ENCODE results near the gene DSG3.

- TF ChIP-seq GLIS3 (CRISPR knock-in tag; IDR thresholded peaks at IDR 0.05): no peak
- TF ChIP-seq CSRNP3 (CRISPR knock-in tag; IDR thresholded peaks at IDR 0.05): no peak
- TF ChIP-seq CSDC2 (CRISPR knock-in tag; IDR thresholded peaks at IDR 0.05): no peak
- no peak for TF ChIP-seq ZC3H10 (CRISPR knock-in tag; IDR thresholded peaks at IDR 0.05)
- no peak for TF ChIP-seq ZNF8 (CRISPR knock-in tag; IDR thresholded peaks at IDR 0.05)
- no peak for TF ChIP-seq PATZ1 (CRISPR knock-in tag; IDR thresholded peaks at IDR 0.05; ENCODE audit: borderline replicate concordance)
- TF ChIP-seq TOX (CRISPR knock-in tag; IDR thresholded peaks at IDR 0.05; ENCODE audit: borderline replicate concordance): no peak
Observed at GRCh38 chr18:31486165-31486564, 38.6 kb downstream of the DSG3 start.

Data from SK-N-SH treated with all-trans-retinoic acid at 6 μM for 48 hours (cell line).